CD4-positive, alpha-beta memory T cell (primary cell): ENCODE results near the gene HIRA. TPM values are rescaled to one million over a fixed set of nuclear protein-coding genes. Genes with fewer than 3 reads are reported as not detected.

Experiments
- CTCF ChIA-PET: fragments of 350-600 bp; sonication (Branson Sonifier 250); formaldehyde crosslinking; loops from one replicate; lab custom pipeline; 2021; ENCODE audit warnings: inconsistent platforms; ENCODE audit not compliant: partially characterized antibody; lab: Charles Lee
- POLR2A ChIA-PET: fragments of 350-600 bp; sonication (Branson Sonifier 250); formaldehyde crosslinking; loops from one replicate; lab custom pipeline; 2021; ENCODE audit not compliant: partially characterized antibody; lab: Charles Lee
- DNase-seq, 5 donors: peaks; one replicate each; pipeline versions ENCODE4 v3.0.0 to v3.0.0-alpha.2; 2020 to 2022; ENCODE audit warnings: mixed read lengths in 1 of 5
- H3K27ac ChIP-seq: one replicate; pipeline ENCODE4 v1.7.0; 2013; ENCODE audit warnings: low read depth, low read length
- H3K27me3 ChIP-seq: 2 replicates; pipeline ENCODE4 v1.7.0; 2013; ENCODE audit warnings: mild to moderate bottlenecking, low read length, moderate library complexity; ENCODE audit not compliant: insufficient read depth
- H3K36me3 ChIP-seq: 2 replicates; pipeline ENCODE4 v1.7.0; 2013; ENCODE audit warnings: mild to moderate bottlenecking, low read length, moderate library complexity; ENCODE audit not compliant: insufficient read depth
- H3K4me1 ChIP-seq: 2 replicates; pipeline ENCODE4 v1.7.0; 2013; ENCODE audit warnings: mild to moderate bottlenecking, low read length, moderate library complexity; ENCODE audit not compliant: insufficient read depth
- H3K4me3 ChIP-seq, 2 donors: one replicate each; pipeline ENCODE4 v1.7.0; 2013; ENCODE audit warnings: low read length in 2 of 2, mild to moderate bottlenecking in 1 of 2
- H3K9me3 ChIP-seq, 2 donors: one replicate each; pipeline ENCODE4 v1.7.0; 2013; ENCODE audit warnings: low read length in 2 of 2, control low read depth in 1 of 2; ENCODE audit not compliant: control insufficient read depth in 1 of 2
- H3K27ac Mint-ChIP-seq, 7 donors: one replicate each; pipeline ENCODE4 v1.8.0; 2020 to 2021; ENCODE audit warnings: mixed read lengths in 7 of 7, mild to moderate bottlenecking in 6 of 7, inconsistent platforms in 3 of 7, moderate library complexity in 3 of 7
- H3K27me3 Mint-ChIP-seq, 2 donors: one replicate each; pipeline ENCODE4 v1.8.0; 2020 to 2021; ENCODE audit warnings: mixed read lengths in 2 of 2
- H3K36me3 Mint-ChIP-seq, 2 donors: one replicate each; pipeline ENCODE4 v1.8.0; 2020 to 2021; ENCODE audit warnings: mixed read lengths in 2 of 2, inconsistent platforms in 1 of 2, mild to moderate bottlenecking in 1 of 2
- H3K4me1 Mint-ChIP-seq, 4 donors: one replicate each; pipeline ENCODE4 v1.8.0; 2020 to 2021; ENCODE audit warnings: mixed read lengths in 4 of 4, mild to moderate bottlenecking in 1 of 4
- H3K4me3 Mint-ChIP-seq, 8 donors: one replicate each; pipeline ENCODE4 v1.8.0; 2020 to 2021; ENCODE audit warnings: mixed read lengths in 8 of 8, mild to moderate bottlenecking in 7 of 8, moderate library complexity in 6 of 8, inconsistent platforms in 3 of 8
- H3K9me3 Mint-ChIP-seq, 8 donors: one replicate each; pipeline ENCODE4 v1.8.0; 2020 to 2021; ENCODE audit warnings: mixed read lengths in 8 of 8, mild to moderate bottlenecking in 5 of 8, inconsistent platforms in 3 of 8, moderate library complexity in 1 of 8
- intact Hi-C: fragments of 100-400 bp; cut with micrococcal nuclease; formaldehyde crosslinking; loops from one replicate; pipeline ENCODE4 v1.15.1; 2023
- polyA plus RNA-seq, 2 donors: library from polyadenylated mRNA; unstranded; fragments of 300-500 nt; fragmentation: Illumina TruSeq; gene quantifications; one replicate each; pipeline ENCODE4 v1.2.3, GENCODE V29; 2021
- total RNA-seq, 2 experiments: library from RNA; stranded (reverse); gene quantifications; one replicate each; pipeline ENCODE4 v1.2.3, GENCODE V29; 2021

The HIRA gene, protein sequence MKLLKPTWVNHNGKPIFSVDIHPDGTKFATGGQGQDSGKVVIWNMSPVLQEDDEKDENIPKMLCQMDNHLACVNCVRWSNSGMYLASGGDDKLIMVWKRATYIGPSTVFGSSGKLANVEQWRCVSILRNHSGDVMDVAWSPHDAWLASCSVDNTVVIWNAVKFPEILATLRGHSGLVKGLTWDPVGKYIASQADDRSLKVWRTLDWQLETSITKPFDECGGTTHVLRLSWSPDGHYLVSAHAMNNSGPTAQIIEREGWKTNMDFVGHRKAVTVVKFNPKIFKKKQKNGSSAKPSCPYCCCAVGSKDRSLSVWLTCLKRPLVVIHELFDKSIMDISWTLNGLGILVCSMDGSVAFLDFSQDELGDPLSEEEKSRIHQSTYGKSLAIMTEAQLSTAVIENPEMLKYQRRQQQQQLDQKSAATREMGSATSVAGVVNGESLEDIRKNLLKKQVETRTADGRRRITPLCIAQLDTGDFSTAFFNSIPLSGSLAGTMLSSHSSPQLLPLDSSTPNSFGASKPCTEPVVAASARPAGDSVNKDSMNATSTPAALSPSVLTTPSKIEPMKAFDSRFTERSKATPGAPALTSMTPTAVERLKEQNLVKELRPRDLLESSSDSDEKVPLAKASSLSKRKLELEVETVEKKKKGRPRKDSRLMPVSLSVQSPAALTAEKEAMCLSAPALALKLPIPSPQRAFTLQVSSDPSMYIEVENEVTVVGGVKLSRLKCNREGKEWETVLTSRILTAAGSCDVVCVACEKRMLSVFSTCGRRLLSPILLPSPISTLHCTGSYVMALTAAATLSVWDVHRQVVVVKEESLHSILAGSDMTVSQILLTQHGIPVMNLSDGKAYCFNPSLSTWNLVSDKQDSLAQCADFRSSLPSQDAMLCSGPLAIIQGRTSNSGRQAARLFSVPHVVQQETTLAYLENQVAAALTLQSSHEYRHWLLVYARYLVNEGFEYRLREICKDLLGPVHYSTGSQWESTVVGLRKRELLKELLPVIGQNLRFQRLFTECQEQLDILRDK
- 10 to 100 TPM; 27.3 to 30.8 TPM for total RNA-seq
- polyA plus RNA-seq, result 1 to 10 TPM; 1.4 to 7.9 TPM

DNA sequence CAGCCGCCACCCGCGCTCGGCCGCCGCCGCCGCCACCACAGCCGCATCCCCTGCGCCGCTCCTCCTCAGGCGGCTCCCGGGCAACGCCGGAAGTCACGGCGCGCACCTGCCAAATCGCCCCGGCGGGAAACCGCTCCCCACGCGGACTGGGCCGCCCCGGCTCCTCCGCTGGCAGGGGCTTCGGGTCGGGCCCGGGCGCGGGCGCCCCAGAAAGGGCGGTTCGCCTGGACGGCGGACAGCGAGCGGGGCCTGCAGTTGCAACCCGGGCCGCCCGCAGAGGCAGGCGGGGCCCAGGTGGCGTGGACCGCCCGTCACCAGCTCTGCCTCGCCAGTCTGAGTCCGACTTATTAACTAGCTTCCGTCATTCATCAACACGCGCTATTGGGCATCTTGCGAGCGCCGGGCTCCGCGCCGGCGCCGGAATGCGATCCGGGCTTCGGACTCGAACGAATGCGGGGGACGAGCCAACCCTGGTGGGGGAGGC is at the start of gene HIRA:
Gene HIRA, minus strand, starts transcription at position 85 of the 484 bp plus-strand sequence. CDS start 257 bp downstream, outside the sequence.
- peaks cover 28 to 53% (median 40%) of the 10 kb centered on the region in 4 donors for H3K4me1 Mint-ChIP-seq
- H3K36me3 Mint-ChIP-seq, result peaks cover 0 to 41% of the 10 kb centered on the region in 2 donors
- peaks cover 16% of the 10 kb centered on the region for H3K36me3 ChIP-seq
- H3K4me1 ChIP-seq, result peaks cover 45% of the 10 kb centered on the region
- H3K9me3 ChIP-seq, result no peaks in the 10 kb centered on the region
- intact Hi-C loops, result loop anchor here (1.0 to 5.0 kb wide), 4 partner anchors 16 to 701 kb away; partner anchors contain the start of genes C22orf39, CDC45, UFD1 and ZDHHC8
- no peaks in the 10 kb centered on the region for H3K27me3 ChIP-seq
- H3K27ac Mint-ChIP-seq, result peak within 1 kb of the TSS; percentile 90 to 96 (median 94)
- CTCF ChIA-PET, result interaction anchor here (0.9 kb wide), 1 partner anchor 47 kb away, joined by 3 read pairs; no protein-coding TSS in a partner anchor
- no peaks in the 10 kb centered on the region for H3K27me3 Mint-ChIP-seq
- no peaks in the 10 kb centered on the region for H3K9me3 Mint-ChIP-seq
- H3K4me3 Mint-ChIP-seq, result peak within 1 kb of the TSS; percentile 87 to 97 (median 91)
- peak within 1 kb of the TSS; percentile 81 for H3K27ac ChIP-seq
- POLR2A ChIA-PET, result interaction anchor here (0.7 to 6.0 kb wide), 15 partner anchors 8 to 1032 kb away, joined by 3 to 112 read pairs (median 6); partner anchors contain the start of genes C22orf39, CDC45, CLTCL1 and DGCR2
- DNase-seq, result peak; percentile 78 to 91 (median 86)
- peak within 1 kb of the TSS; percentile 88 to 97 for H3K4me3 ChIP-seq

DNA sequence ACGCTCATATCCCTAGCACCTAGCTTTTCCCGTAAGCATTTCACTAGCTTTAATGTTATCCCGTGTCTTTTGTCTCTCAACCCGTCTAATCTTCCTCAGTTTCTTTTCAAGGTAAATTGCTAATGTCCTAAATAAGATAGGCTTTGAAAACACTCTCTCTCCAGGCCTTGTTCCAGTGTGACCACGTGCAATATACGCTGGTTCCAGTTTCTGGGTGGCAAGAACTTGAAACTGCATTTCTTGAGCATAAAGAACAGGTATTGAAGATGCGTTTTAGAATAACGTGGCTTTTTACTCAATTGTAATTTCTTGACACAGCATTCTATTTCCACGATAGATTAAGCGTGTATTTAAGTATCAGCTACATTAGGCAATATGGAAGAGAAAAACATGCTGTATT is 49.3 kb upstream of the HIRA start:
- CTCF ChIA-PET, result no interaction called here
- no peak overlapping the region for H3K27ac Mint-ChIP-seq

DNA sequence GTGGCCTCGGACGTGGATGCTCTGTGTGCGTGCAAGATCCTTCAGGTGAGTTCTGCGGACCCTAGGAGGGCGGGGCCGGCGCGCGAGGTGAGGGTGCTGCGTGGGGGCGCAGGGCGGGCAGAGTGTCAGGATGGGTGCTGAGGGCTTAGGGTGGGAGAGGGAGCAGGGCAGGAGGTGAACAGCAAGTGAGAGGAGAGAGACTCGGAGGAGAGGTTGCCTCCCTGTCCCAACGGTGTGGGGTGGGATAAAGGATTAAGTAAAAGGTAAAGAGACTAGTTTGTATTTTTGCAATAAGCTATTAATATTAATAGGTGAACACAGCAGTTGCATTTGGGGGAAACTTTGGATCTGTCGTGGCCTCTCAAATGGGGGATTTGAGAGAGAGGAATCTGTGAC is 48.6 kb upstream of the HIRA start:
- H3K9me3 ChIP-seq, result no peaks in the 10 kb centered on the region
- H3K27me3 ChIP-seq, result no peaks in the 10 kb centered on the region
- Mint-ChIP-seq H3K27ac (peak overlapping the region; percentile 19 to 100 (median 77)), H3K27me3 (no peaks in the 10 kb centered on the region), H3K9me3 (no peaks in the 10 kb centered on the region), H3K4me1 (peaks cover 21 to 46% (median 32%) of the 10 kb centered on the region in 4 donors), H3K4me3 (peak overlapping the region; percentile 91 to 98 (median 94)), H3K36me3 (peaks cover 5 to 20% of the 10 kb centered on the region in 2 donors)
- peak overlapping the region; percentile 21 to 62 for H3K4me3 ChIP-seq
- DNase-seq, result peak in 2 of 5 donors; percentile 2 to 3
- peaks cover 18% of the 10 kb centered on the region for H3K4me1 ChIP-seq
- ChIA-PET CTCF (interaction anchor here (0.7 to 3.6 kb wide), 5 partner anchors 14 to 339 kb away, joined by 3 to 19 read pairs (median 4); partner anchors contain the start of gene ESS2), POLR2A (interaction anchor here (0.7 to 3.9 kb wide), 12 partner anchors 14 to 370 kb away, joined by 3 to 47 read pairs (median 4); partner anchors contain the start of genes C22orf39, DGCR2, ESS2 and HIRA)
- intact Hi-C loops, result no loop called here
- peak overlapping the region; percentile 96 for H3K27ac ChIP-seq
- H3K36me3 ChIP-seq, result no peaks in the 10 kb centered on the region

More for the DNA sequence above, 49.3 kb upstream of the HIRA start:
- intact Hi-C loops, result no loop called here
- no peak for DNase-seq
- Mint-ChIP-seq H3K36me3 (peaks cover 3 to 18% of the 10 kb centered on the region in 2 donors), H3K4me1 (peaks cover 19 to 39% (median 28%) of the 10 kb centered on the region in 4 donors), H3K9me3 (no peaks in the 10 kb centered on the region), H3K4me3 (peak overlapping the region in 6 of 8 donors; percentile 51 to 98 (median 92)), H3K27me3 (no peaks in the 10 kb centered on the region)
- POLR2A ChIA-PET, result no interaction called here
- H3K9me3 ChIP-seq, result no peaks in the 10 kb centered on the region
- H3K4me3 ChIP-seq, result peak overlapping the region in 1 of 2 donors; percentile 21
- H3K27ac ChIP-seq, result no peak overlapping the region
- no peaks in the 10 kb centered on the region for H3K36me3 ChIP-seq
- peaks cover 18% of the 10 kb centered on the region for H3K4me1 ChIP-seq
- H3K27me3 ChIP-seq, result no peaks in the 10 kb centered on the region

DNA sequence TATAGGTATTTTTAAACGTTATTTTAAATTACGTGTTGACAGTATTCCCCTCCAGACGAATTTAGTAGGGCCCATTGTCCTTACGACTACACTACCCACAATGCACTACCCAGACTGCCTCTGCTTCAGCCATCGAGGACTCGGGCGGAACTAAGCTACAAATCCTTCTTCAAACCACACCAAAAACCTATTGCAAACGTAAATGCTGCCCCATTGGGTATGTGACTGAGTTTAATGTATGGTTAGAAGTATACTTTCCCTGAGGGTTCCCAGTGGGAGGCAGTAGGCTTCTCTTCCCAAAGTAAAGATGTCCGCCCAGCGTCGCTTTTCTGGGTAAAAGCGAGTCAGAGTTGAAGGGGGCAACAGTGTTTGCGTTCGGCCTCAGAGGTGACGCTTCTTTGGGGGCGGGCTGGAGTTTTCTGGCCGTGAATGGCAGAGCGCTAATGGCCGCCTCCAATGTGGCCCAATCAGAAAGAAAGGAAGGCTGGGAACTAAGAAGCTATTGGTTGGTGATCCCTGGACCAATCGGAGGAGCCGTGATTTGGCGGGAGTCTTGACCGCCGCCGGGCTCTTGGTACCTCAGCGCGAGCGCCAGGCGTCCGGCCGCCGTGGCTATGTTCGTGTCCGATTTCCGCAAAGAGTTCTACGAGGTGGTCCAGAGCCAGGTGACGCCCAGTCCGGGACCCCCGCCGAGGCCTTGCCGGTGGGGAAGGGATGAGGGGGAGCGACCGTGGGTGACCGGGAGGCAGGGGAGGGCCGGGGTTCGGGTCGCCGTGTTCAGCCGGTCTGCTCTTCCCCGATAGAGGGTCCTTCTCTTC is 48.0 kb upstream of the HIRA start, which contains the start of gene CDC45:
Gene CDC45, plus strand, starts transcription at position 566 of the 818 bp plus-strand sequence. Its CDS starts 49 bp downstream, at position 615.
- Histone ChIP-seq H3K4me3 (peak within 1 kb of the TSS; percentile 62 to 83), H3K4me1 (peaks cover 18% of the 10 kb centered on the region), H3K27me3 (no peaks in the 10 kb centered on the region), H3K36me3 (no peaks in the 10 kb centered on the region), H3K27ac (peak within 1 kb of the TSS; percentile 96), H3K9me3 (no peaks in the 10 kb centered on the region)
- intact Hi-C loops, result loop anchor here (1.0 to 2.0 kb wide), 6 partner anchors 32 to 357 kb away; partner anchors contain the start of genes C22orf39, DGCR2, ESS2 and MRPL40
- H3K27me3 Mint-ChIP-seq, result no peaks in the 10 kb centered on the region
- DNase-seq, result peak; percentile 95 to 97 (median 95)
- CTCF ChIA-PET, result interaction anchor here (0.7 to 3.6 kb wide), 7 partner anchors 9 to 339 kb away, joined by 3 to 19 read pairs (median 3); partner anchors contain the start of gene ESS2
- H3K4me3 Mint-ChIP-seq, result peak within 1 kb of the TSS; percentile 91 to 98 (median 94)
- H3K4me1 Mint-ChIP-seq, result peaks cover 21 to 46% (median 34%) of the 10 kb centered on the region in 4 donors
- H3K36me3 Mint-ChIP-seq, result peaks cover 5 to 21% of the 10 kb centered on the region in 2 donors
- H3K27ac Mint-ChIP-seq, result peak within 1 kb of the TSS; percentile 97 to 100 (median 100)
- H3K9me3 Mint-ChIP-seq, result no peaks in the 10 kb centered on the region
- POLR2A ChIA-PET, result interaction anchor here (0.7 to 3.9 kb wide), 17 partner anchors 13 to 371 kb away, joined by 3 to 47 read pairs (median 4); partner anchors contain the start of genes C22orf39, DGCR2, ESS2 and HIRA

DNA sequence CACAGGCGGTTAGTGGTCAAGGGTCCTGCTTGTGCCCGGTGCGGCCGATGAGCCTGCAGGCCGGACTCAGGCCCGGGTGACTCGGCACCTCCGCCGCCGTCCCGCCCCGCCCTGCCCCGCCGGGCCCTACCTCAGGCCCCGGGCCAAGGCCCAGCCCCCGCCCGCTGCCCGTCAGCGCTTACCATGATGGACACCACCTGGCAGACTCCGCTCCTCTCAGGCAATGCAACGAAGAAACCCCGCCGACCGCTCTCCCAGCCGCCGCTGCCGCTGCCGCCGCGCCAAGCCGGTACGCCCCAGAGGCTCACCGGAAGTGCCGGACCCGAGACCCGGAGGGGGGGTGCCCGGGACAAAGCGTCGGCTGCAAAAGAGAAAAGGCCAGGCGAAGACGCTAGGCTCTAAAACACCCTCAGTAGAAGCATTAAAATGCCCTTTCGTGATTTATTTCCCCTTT is 47.4 kb upstream of the HIRA start, which contains the start of gene UFD1:
Gene UFD1, minus strand, starts transcription at position 293 of the 454 bp plus-strand sequence. Its CDS starts 108 bp downstream, at position 185.
- intact Hi-C loops, result loop anchor here (1.0 to 2.0 kb wide), 7 partner anchors 32 to 357 kb away; partner anchors contain the start of genes C22orf39, DGCR2, ESS2 and MRPL40
- H3K4me3 ChIP-seq, result peak within 1 kb of the TSS; percentile 62 to 83
- H3K27me3 Mint-ChIP-seq, result no peaks in the 10 kb centered on the region

More for the DNA sequence above, 47.4 kb upstream of the HIRA start, which contains the start of gene UFD1:
- DNase-seq, result peak; percentile 84 to 87 (median 86)
- ChIA-PET POLR2A (interaction anchor here (0.9 to 3.9 kb wide), 15 partner anchors 12 to 370 kb away, joined by 3 to 47 read pairs (median 4); partner anchors contain the start of genes C22orf39, DGCR2, ESS2 and HIRA), CTCF (interaction anchor here (0.9 to 3.6 kb wide), 7 partner anchors 15 to 334 kb away, joined by 3 to 19 read pairs (median 3); partner anchors contain the start of genes ESS2 and HIRA)
- H3K36me3 Mint-ChIP-seq, result peaks cover 6 to 23% of the 10 kb centered on the region in 2 donors
- H3K27ac ChIP-seq, result peak within 1 kb of the TSS; percentile 96
- no peaks in the 10 kb centered on the region for H3K9me3 Mint-ChIP-seq
- H3K4me1 ChIP-seq, result peaks cover 18% of the 10 kb centered on the region
- peaks cover 1% of the 10 kb centered on the region for H3K36me3 ChIP-seq
- H3K4me3 Mint-ChIP-seq, result peak within 1 kb of the TSS; percentile 91 to 98 (median 94)
- no peaks in the 10 kb centered on the region for H3K27me3 ChIP-seq
- H3K9me3 ChIP-seq, result no peaks in the 10 kb centered on the region
- H3K27ac Mint-ChIP-seq, result peak within 1 kb of the TSS; percentile 97 to 100 (median 100)
- H3K4me1 Mint-ChIP-seq, result peaks cover 21 to 46% (median 34%) of the 10 kb centered on the region in 4 donors
